Neural cell (in vitro differentiated cells): Measurements from ENCODE around the gene LIG4. TPM values are rescaled to one million over a fixed set of nuclear protein-coding genes. Genes with fewer than 3 reads are reported as not detected.

Source experiments
- H2AFZ ChIP-seq: fragments of 200-600, 300-800 bp; sonication (generic), shearing (Covaris generic); 2 replicates; pipeline ENCODE4 v1.6.0; 2014; ENCODE audit warnings: low read depth, mild to moderate bottlenecking, antibody characterized with exemption, low read length, moderate library complexity
- H3F3A ChIP-seq: fragments of 200-600 bp; shearing (Covaris generic); 2 replicates; pipeline ENCODE4 v1.6.1; 2016; ENCODE audit warnings: mild to moderate bottlenecking, moderate library complexity, mixed read lengths, antibody characterized with exemption, low read length; ENCODE audit not compliant: insufficient read depth, poor library complexity, severe bottlenecking
- H3K27ac ChIP-seq: fragments of 200-600, 300-800 bp; sonication (generic), shearing (Covaris generic); 2 replicates; pipeline ENCODE4 v1.5.1; 2014; ENCODE audit warnings: mild to moderate bottlenecking, low read length, moderate library complexity
- H3K27me3 ChIP-seq: fragments of 300-800, 200-600 bp; sonication (generic), shearing (Covaris generic); 2 replicates; pipeline ENCODE4 v1.6.0; 2014; ENCODE audit warnings: mild to moderate bottlenecking, low read depth, low read length, moderate library complexity; ENCODE audit not compliant: insufficient read depth
- H3K36me3 ChIP-seq: fragments of 300-800, 200-600 bp; sonication (generic), shearing (Covaris generic); 2 replicates; pipeline ENCODE4 v1.5.1; 2014; ENCODE audit warnings: mild to moderate bottlenecking, antibody characterized with exemption, low read length, moderate library complexity; ENCODE audit not compliant: insufficient read depth
- H3K4me2 ChIP-seq: fragments of 300-800, 200-600 bp; sonication (generic), shearing (Covaris generic); 2 replicates; pipeline ENCODE4 v1.6.0; 2014; ENCODE audit warnings: mild to moderate bottlenecking, low read length
- H3K4me3 ChIP-seq: fragments of 300-800, 200-600 bp; sonication (generic), shearing (Covaris generic); 2 replicates; pipeline ENCODE4 v1.5.1; 2014; ENCODE audit warnings: mild to moderate bottlenecking, low read length, moderate library complexity
- H3K79me2 ChIP-seq: fragments of 200-600 bp; shearing (Covaris generic); replicated peaks from 2 replicates; pipeline ENCODE4 v1.6.0; 2014; ENCODE audit warnings: mild to moderate bottlenecking, low read length, moderate library complexity; ENCODE audit not compliant: insufficient read depth
- H3K9ac ChIP-seq: fragments of 300-800, 200-600 bp; sonication (generic), shearing (Covaris generic); 2 replicates; pipeline ENCODE4 v1.6.1; 2016; ENCODE audit warnings: mild to moderate bottlenecking, low read length, mixed read lengths
- H3K9me2 ChIP-seq: fragments of 200-600 bp; shearing (Covaris generic); 2 replicates; pipeline ENCODE4 v1.6.1; 2016; ENCODE audit warnings: mild to moderate bottlenecking, low read length, mixed read lengths; ENCODE audit not compliant: insufficient read depth
- H3K9me3 ChIP-seq: fragments of 200-600, 300-800 bp; sonication (generic), shearing (Covaris generic); 2 replicates; pipeline ENCODE4 v1.6.1; 2016; ENCODE audit warnings: mild to moderate bottlenecking, mixed run types, low read length, moderate library complexity, mixed read lengths
- H4K20me1 ChIP-seq: fragments of 200-600 bp; shearing (Covaris generic); 2 replicates; pipeline ENCODE4 v1.6.1; 2016; ENCODE audit warnings: mild to moderate bottlenecking, mixed run types; ENCODE audit not compliant: insufficient read depth
- CTCF ChIP-seq: fragments of 450-650 bp; IDR thresholded peaks from 2 replicates; pipeline ENCODE4 v1.5.1; 2014; ENCODE audit warnings: antibody characterized with exemption, mild to moderate bottlenecking, moderate library complexity; ENCODE audit not compliant: poor library complexity, severe bottlenecking
- EP300 ChIP-seq: fragments of 450-650 bp; conservative IDR thresholded peaks from 2 replicates; pipeline ENCODE4 v1.6.1; 2014; ENCODE audit warnings: antibody characterized with exemption, mild to moderate bottlenecking, moderate library complexity; ENCODE audit not compliant: poor library complexity, severe bottlenecking
- EZH2 ChIP-seq: fragments of 200-600, 300-800 bp; shearing (Covaris generic), sonication (generic); IDR thresholded peaks from 2 replicates; pipeline ENCODE4 v1.6.1; 2014; ENCODE audit warnings: antibody characterized with exemption, low read length, borderline replicate concordance, mild to moderate bottlenecking; ENCODE audit not compliant: insufficient read depth, poor library complexity, severe bottlenecking
- MXI1 ChIP-seq: fragments of 450-650 bp; conservative IDR thresholded peaks from 2 replicates; pipeline ENCODE4 v1.6.1; 2014; ENCODE audit warnings: antibody characterized with exemption, mild to moderate bottlenecking; ENCODE audit not compliant: poor library complexity, severe bottlenecking
- POLR2AphosphoS5 ChIP-seq: IDR thresholded peaks from 2 replicates; pipeline ENCODE4 v1.6.1; 2012
- RAD21 ChIP-seq: fragments of 450-650 bp; conservative IDR thresholded peaks from 2 replicates; pipeline ENCODE4 v1.6.1; 2014; ENCODE audit warnings: antibody characterized with exemption, mild to moderate bottlenecking, moderate library complexity
- REST ChIP-seq: IDR thresholded peaks from 2 replicates; pipeline ENCODE4 v1.6.1; 2012; ENCODE audit warnings: borderline replicate concordance
- SMC3 ChIP-seq: fragments of 450-650 bp; conservative IDR thresholded peaks from 2 replicates; pipeline ENCODE4 v1.6.1; 2014; ENCODE audit warnings: antibody characterized with exemption, mild to moderate bottlenecking, moderate library complexity; ENCODE audit not compliant: poor library complexity
- TAF1 ChIP-seq: IDR thresholded peaks from 2 replicates; pipeline ENCODE4 v1.6.1; 2012; ENCODE audit warnings: low read depth
- polyA plus RNA-seq: library from polyadenylated mRNA; depleted of rRNA; stranded (reverse); fragments of >200 nt; gene quantifications from 2 replicates; pipeline ENCODE4 v1.2.3, GENCODE V29; 2014

The LIG4 gene
- polyA plus RNA-seq, 1 donor from 2014 or later: 28.8 TPM

- H3K9me3 ChIP-seq: no peaks in the 10 kb centered on the region
- no peaks in the 10 kb centered on the region for H3K79me2 ChIP-seq
- no peak overlapping the region for H3K9ac ChIP-seq
- H3K27me3 ChIP-seq: no peaks in the 10 kb centered on the region
- H3K36me3 ChIP-seq: no peaks in the 10 kb centered on the region
- no peaks in the 10 kb centered on the region for H4K20me1 ChIP-seq
- no peak overlapping the region for H2AFZ ChIP-seq
- no peaks in the 10 kb centered on the region for H3K9me2 ChIP-seq
- no peak for TF ChIP-seq CTCF
- no peak for TF ChIP-seq SMC3
- TF ChIP-seq EP300: no peak
- TF ChIP-seq REST: no peak
- TF ChIP-seq POLR2AphosphoS5: no peak
- no peak for TF ChIP-seq EZH2
- TF ChIP-seq MXI1: no peak
- TF ChIP-seq TAF1: no peak
- TF ChIP-seq RAD21: no peak
- no peak overlapping the region for H3K27ac ChIP-seq
- no peak overlapping the region for H3K4me2 ChIP-seq
- H3K4me3 ChIP-seq: no peak overlapping the region
- H3F3A ChIP-seq: no peaks in the 10 kb centered on the region
Measured at GRCh38 chr13:108257248-108257647, 41.9 kb upstream of the LIG4 start.

GRCh38 chr13:108249150-108249549, 33.8 kb upstream of the LIG4 start:
- no peak overlapping the region for H2AFZ ChIP-seq
- no peak overlapping the region for H3K4me3 ChIP-seq
- H3K36me3 ChIP-seq: no peaks in the 10 kb centered on the region
- H4K20me1 ChIP-seq: no peaks in the 10 kb centered on the region
- H3K9me2 ChIP-seq: no peaks in the 10 kb centered on the region
- no peaks in the 10 kb centered on the region for H3K79me2 ChIP-seq
- TF ChIP-seq REST (no peak), EZH2 (no peak), SMC3 (no peak), EP300 (no peak), RAD21 (no peak), POLR2AphosphoS5 (no peak), TAF1 (no peak), CTCF (no peak)
- H3K4me2 ChIP-seq: no peak overlapping the region
- H3F3A ChIP-seq: no peaks in the 10 kb centered on the region
- H3K27me3 ChIP-seq: no peaks in the 10 kb centered on the region
- no peak overlapping the region for H3K27ac ChIP-seq
- no peak overlapping the region for H3K9ac ChIP-seq
- H3K9me3 ChIP-seq: peaks cover 4% of the 10 kb centered on the region
